Activated naive CD4-positive, alpha-beta T cell treated with anti-CD3 and anti-CD28 coated beads, Interleukin-2, amount 50 U/mL, for 24 hours (primary cell): ENCODE results near the gene BMF.

Source experiments
- H3K27ac Mint-ChIP-seq: one replicate; pipeline ENCODE4 v1.8.0; 2021; ENCODE audit warnings: mild to moderate bottlenecking, mixed read lengths
- H3K27me3 Mint-ChIP-seq: one replicate; pipeline ENCODE4 v1.8.0; 2021; ENCODE audit warnings: mixed read lengths
- H3K36me3 Mint-ChIP-seq: one replicate; pipeline ENCODE4 v1.8.0; 2021; ENCODE audit warnings: mixed read lengths
- H3K4me1 Mint-ChIP-seq: one replicate; pipeline ENCODE4 v1.8.0; 2021; ENCODE audit warnings: mixed read lengths
- H3K4me3 Mint-ChIP-seq: one replicate; pipeline ENCODE4 v1.8.0; 2021; ENCODE audit warnings: mild to moderate bottlenecking, mixed read lengths
- H3K9me3 Mint-ChIP-seq: one replicate; pipeline ENCODE4 v1.8.0; 2021; ENCODE audit warnings: mixed read lengths

BMF gene

DNA sequence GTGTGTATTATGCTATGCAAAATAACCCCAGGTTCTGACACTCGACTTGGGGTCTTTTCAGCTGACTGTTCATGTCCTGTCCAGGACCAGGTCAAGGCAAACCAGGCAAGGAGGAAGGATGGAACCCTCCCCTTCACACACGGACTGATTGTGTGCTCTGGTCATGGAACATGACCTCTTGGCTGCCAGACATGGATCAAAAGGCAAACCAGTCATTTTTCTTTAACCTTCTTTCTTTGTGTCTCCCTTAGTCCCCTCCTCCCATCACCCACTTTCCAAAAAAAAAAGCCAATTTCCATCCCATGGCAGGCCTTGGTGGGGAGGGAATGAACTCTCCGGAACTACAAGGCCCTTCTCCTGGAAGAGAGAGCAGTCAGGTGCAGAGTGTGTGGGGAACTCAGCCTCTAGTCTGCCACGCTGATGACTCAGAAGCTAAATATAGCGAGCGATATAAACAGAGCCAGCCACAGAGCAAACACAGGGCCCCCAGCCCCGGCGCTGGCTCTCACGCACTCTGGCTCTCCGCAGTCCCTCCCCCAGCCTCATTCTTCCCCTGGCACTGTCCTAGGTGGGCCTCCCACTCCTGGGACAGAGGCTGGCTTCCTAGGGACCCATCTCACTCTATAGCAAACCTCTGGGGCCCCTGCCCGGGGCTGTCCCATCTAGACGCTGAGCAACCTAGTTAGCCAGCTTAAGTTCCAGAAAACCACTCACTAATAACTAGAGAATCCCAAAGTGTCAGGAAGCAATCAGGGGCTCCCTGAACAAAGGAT is 10.0 kb downstream of the BMF start:
- Mint-ChIP-seq H3K4me3 (peak overlapping the region; percentile 87), H3K27me3 (no peaks in the 10 kb centered on the region), H3K27ac (peak overlapping the region; percentile 98), H3K4me1 (peaks cover 60% of the 10 kb centered on the region), H3K36me3 (peaks cover 2% of the 10 kb centered on the region), H3K9me3 (no peaks in the 10 kb centered on the region)

DNA sequence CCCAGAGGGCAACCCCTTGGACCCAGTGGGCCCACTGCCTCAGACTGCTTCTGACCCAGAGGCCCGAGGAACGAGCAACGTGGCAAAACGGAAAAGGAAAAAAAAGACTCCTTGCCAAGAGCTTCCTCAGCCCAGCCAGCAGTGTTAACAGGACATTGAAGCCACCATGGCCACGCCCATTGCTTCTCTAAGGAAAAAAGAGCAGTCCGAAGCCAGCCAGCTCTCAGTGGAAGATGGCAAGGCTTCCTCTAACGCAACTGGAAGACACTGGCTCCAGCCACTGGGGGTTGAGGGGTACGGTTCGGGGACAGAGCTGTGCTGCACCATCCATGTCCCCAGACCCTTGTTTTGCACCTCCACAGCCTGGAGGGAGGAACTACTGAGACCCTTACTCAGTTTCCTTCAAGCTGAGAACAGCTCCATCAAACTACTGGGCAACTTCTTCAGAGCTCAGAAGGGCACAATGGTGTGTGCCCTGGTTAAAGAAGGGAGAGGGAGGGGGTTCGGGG is 10.7 kb downstream of the BMF start:
- Mint-ChIP-seq H3K4me1 (peaks cover 60% of the 10 kb centered on the region), H3K36me3 (peaks cover 2% of the 10 kb centered on the region), H3K27ac (peak overlapping the region; percentile 98), H3K27me3 (no peaks in the 10 kb centered on the region), H3K9me3 (no peaks in the 10 kb centered on the region), H3K4me3 (peak overlapping the region; percentile 87)

DNA sequence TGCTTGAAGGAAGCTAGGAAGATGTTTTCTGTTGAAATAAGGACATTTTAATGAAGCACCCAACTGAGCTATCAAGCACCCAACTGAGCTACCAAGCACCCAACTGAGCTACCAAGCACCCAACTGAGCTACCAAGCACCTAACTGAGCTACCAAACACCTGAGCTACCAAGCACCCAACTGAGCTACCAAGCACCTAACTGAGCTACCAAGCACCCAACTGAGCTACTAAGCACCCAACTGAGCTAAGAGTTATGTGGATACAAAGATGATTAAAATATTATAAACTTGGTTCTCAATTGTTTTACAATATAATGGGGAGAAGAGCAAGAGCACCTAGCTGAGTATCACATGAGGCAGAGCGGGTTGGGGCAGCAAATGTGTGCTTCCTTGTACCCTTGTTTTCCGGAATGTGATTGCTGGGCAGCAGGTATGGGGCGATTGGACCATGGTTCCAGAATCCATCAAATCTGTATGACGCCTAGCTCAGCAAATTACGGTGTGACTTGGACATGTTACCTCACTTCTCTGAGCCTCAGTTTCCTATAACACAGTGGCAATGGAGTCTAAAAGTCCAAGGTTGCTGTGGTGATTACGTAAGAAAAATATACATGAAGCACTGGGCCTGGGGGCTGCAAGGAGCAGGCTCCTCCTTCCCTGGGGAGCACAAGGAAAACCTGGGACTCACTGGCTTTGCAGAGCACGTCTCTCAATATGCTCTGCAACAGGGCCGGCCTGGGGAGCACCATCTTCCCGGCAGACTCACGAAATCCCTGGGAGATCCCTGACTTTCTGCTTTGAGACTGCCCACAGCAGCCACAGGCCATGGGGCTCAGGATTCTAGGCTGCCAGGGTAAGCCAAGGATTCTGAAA is 11.3 kb downstream of the BMF start:
- Mint-ChIP-seq H3K4me3 (peak overlapping the region; percentile 26), H3K36me3 (peaks cover 2% of the 10 kb centered on the region), H3K27ac (peak overlapping the region; percentile 98), H3K27me3 (no peaks in the 10 kb centered on the region), H3K9me3 (no peaks in the 10 kb centered on the region), H3K4me1 (peaks cover 60% of the 10 kb centered on the region)

DNA sequence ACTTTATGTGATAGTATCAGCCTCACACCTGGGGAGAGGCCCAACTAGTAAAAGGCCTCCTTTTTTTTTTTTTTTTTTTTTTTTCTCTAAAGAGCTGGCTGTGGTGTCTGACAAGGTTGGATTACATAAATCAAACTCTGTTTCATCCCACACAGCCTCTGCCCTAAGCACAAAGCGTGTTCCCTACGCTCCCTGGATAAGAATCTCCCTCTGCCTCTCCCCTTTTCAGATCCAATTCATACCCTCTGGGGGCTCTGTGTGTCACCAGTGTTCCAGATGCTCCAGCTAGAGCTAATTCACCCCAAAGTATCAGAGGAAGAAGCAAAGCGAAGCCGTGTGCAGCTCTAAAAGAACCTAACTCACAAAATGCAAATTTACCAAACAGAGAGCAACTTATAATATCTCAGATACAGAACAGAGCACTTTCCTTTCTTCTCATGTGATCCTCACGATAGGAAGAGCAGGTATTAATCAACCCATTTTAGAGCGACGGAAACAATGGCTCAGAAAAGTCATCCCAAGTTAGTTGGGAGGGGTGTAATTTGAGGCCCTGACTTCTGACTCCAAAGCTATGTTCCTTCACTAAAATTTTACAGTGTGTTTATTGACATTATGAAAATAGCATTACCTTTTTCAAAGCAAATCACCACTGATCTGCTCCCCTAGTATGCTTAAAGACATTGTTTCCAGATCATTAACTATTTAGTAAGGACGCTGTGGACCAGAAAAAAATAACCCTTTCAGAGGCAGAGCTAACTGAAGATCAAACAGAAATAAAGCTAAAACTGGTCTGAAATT is 12.4 kb downstream of the BMF start:
- peaks cover 54% of the 10 kb centered on the region for H3K4me1 Mint-ChIP-seq
- peaks cover 2% of the 10 kb centered on the region for H3K36me3 Mint-ChIP-seq
- H3K4me3 Mint-ChIP-seq = peak overlapping the region; percentile 75
- peak overlapping the region; percentile 98 for H3K27ac Mint-ChIP-seq
- H3K9me3 Mint-ChIP-seq = no peaks in the 10 kb centered on the region
- no peaks in the 10 kb centered on the region for H3K27me3 Mint-ChIP-seq

DNA sequence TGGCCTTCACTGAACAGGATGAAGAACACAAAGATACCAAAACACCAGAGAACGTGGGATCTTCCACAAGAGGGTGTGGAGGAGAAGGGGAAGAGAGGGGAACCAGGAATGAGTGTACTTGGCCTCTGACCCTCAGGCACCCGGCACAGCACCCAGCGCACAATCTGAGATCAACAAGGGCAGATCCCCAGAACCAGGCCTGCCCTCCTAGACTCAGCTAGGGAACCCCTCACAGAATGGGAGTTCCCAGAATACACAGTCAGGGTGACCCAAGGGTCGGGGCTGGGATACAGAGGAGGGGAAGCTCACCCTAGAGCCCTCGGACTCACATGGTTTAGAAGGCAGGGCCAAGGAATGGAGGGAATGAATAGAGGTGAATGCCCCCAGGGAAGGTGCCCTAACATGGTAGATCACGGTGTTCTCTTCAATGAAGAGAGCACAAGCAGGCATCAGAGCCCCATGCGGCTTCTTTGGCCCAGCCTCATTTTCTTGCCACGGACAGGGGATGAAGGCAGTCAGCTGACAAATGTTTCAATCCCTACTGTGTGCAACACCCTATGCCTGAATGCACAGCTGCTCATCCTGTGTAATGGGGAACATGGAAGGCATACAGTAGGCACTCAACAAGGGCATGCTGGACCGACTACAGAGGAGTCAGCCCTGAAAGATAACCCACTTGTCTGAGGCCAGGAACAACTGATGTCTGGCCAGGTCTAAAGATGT is 13.1 kb downstream of the BMF start:
- Mint-ChIP-seq H3K4me1 (peaks cover 47% of the 10 kb centered on the region), H3K4me3 (no peak overlapping the region), H3K9me3 (no peaks in the 10 kb centered on the region), H3K36me3 (peaks cover 2% of the 10 kb centered on the region), H3K27ac (peak overlapping the region; percentile 89), H3K27me3 (no peaks in the 10 kb centered on the region)

DNA sequence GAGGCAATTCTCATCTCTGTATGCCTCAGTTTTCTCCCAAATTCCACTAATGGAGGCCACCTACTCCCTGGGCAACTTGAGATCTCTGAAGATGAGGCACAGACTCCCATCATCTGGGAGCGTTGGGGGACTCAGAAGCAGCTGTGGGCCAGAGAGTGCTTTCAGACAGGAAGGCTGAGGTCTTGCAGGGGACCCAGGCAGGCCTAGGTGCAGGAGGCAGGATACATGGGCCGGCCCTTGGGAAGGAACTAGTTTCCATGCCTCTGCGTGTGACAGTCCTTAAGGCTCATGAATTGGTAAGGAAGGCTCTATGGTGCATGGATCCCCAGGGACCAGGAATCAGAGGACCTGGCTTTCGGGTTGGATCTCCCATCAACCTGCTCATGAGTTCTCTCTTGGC is 14.5 kb downstream of the BMF start:
- no peaks in the 10 kb centered on the region for H3K9me3 Mint-ChIP-seq
- no peaks in the 10 kb centered on the region for H3K27me3 Mint-ChIP-seq
- no peak overlapping the region for H3K4me3 Mint-ChIP-seq
- peaks cover 36% of the 10 kb centered on the region for H3K4me1 Mint-ChIP-seq
- no peak overlapping the region for H3K27ac Mint-ChIP-seq
- H3K36me3 Mint-ChIP-seq = peaks cover 2% of the 10 kb centered on the region

DNA sequence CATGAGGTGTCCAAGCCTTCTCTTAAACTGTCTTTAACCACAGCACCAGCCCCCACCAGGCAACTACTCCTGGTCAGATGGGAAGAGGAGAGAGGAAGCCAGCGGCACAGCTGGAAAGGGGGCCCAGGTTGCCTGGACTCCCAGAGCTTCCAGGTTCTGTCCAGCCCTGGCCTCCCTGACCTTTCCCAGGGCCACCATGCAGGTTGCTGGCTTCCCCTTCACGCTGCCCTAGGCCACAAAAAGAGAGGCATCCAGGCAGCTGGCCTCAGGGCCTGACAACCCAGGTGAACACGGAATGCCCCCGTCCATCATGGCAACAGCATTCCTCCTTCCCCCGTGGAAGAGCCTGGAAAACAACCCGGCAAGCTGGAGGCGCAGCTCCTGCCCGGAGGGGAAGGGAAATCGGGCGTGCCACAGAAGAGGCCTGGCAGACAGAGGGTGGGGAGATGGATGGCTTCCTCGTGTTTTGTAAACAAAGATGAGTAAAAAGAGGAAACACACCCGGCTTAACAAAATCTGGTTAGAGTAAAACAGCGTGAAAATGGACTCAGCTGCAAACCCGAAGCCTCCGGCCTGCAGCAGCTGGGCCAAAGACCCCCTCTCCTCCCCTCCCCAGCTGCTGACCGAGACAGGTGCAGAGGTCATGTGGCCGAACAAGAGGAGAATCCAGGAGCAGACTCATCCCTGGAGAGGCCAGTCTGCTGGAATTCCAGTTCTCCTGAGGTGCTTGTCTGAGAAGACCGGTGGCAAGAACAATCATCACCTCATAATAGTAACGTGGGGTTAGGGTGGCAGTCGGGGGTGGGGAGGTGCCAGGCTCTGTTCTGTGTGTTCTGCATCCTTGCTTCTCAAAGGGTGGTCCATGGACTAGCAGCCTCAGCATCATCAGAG is 15.5 kb downstream of the BMF start:
- no peak overlapping the region for H3K4me3 Mint-ChIP-seq
- peaks cover 27% of the 10 kb centered on the region for H3K4me1 Mint-ChIP-seq
- no peaks in the 10 kb centered on the region for H3K27me3 Mint-ChIP-seq
- peaks cover 2% of the 10 kb centered on the region for H3K36me3 Mint-ChIP-seq
- H3K27ac Mint-ChIP-seq = no peak overlapping the region
- no peaks in the 10 kb centered on the region for H3K9me3 Mint-ChIP-seq

DNA sequence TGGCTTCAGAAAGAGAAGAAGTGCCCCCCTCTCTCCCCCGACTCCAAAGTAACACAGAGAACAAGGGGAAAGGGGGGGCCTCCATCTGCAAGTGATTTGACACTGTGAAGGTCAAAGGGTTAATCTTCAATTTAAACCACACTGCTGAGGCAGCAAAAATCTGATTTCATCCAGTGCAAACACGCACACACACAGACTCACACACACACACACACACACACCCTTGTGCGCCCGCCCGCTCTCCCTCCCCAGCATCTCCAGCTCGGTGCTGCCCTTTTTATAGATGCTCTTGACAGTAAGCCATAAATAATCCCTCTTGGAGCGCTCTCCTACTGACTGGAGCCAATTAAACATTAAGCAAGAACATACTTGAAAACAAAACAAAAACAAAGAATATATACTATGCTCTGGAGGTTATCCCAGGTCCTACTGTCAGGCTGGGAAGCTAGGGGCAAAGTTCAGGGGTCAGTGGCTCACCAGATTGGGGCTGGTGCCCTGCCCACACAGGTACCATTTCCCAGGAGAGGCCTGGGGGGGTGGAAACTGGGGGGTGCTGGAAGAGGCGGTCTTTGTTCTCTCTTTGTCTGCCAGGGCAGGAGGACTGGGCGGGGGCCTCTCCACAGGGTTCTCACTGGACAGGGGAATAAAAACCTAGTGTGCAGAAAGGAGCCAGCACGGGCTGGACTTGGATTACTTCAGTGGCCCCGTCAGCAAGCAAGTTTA is 16.3 kb downstream of the BMF start:
- Mint-ChIP-seq H3K27ac (peak overlapping the region; percentile 17), H3K27me3 (no peaks in the 10 kb centered on the region), H3K9me3 (no peaks in the 10 kb centered on the region), H3K36me3 (peaks cover 2% of the 10 kb centered on the region), H3K4me3 (no peak overlapping the region), H3K4me1 (peaks cover 26% of the 10 kb centered on the region)

DNA sequence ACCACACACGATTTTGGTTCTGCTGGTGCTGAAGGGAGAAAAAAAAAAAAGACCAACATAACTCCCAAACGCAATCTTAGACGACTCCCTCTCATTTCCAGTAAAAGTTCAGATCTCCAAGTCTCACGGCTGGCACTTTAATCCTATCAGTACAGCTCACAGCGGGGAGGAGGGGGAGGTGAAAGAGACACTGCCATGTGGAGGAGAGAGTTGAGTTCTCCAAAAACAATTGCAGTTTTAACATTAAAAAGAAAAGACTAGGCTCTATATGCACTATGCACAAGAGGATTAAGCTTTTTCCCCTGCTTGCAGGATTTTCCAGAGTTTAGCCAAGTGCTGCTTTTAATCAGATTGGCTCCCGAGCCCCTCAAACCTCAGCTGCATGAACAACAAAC is 16.8 kb downstream of the BMF start:
- Mint-ChIP-seq H3K4me1 (peaks cover 21% of the 10 kb centered on the region), H3K27ac (no peak overlapping the region), H3K27me3 (no peaks in the 10 kb centered on the region), H3K9me3 (no peaks in the 10 kb centered on the region), H3K4me3 (no peak overlapping the region), H3K36me3 (peaks cover 2% of the 10 kb centered on the region)

DNA sequence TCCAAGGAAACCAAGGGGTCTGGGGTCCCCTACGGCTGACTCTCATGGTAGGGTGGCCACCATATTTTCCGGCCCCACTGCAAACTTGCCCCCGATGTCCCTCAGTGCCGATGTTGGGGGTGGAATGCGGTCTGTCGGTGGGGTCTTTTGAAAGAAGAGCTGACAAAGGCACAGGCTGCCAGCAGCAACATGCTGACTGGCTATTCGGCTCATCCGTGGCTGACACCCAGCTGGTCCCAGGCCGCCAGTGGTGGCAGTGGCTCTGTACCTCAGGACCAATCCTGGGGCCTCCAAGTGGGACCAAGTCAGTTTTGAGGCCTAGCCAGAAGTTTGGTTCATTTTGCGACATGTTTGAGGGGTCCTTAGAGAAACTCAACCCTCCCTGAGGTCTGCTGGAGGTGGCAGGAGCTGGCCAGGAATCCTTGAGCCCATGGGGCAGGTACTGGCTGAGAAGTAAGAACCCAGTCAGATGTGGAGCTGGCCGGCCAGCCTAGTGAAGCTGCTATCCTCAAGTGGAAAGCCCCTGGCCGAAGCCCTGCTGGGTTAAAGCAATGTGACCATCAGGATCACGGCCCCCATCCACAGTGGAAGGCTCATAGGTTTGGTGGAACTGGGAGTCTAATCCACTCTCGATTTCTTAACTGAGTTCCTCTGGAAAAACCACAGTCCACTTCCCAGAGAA is 17.8 kb downstream of the BMF start:
- H3K36me3 Mint-ChIP-seq = no peaks in the 10 kb centered on the region
- peaks cover 12% of the 10 kb centered on the region for H3K4me1 Mint-ChIP-seq
- no peak overlapping the region for H3K27ac Mint-ChIP-seq
- no peak overlapping the region for H3K4me3 Mint-ChIP-seq
- no peaks in the 10 kb centered on the region for H3K27me3 Mint-ChIP-seq
- H3K9me3 Mint-ChIP-seq = no peaks in the 10 kb centered on the region

DNA sequence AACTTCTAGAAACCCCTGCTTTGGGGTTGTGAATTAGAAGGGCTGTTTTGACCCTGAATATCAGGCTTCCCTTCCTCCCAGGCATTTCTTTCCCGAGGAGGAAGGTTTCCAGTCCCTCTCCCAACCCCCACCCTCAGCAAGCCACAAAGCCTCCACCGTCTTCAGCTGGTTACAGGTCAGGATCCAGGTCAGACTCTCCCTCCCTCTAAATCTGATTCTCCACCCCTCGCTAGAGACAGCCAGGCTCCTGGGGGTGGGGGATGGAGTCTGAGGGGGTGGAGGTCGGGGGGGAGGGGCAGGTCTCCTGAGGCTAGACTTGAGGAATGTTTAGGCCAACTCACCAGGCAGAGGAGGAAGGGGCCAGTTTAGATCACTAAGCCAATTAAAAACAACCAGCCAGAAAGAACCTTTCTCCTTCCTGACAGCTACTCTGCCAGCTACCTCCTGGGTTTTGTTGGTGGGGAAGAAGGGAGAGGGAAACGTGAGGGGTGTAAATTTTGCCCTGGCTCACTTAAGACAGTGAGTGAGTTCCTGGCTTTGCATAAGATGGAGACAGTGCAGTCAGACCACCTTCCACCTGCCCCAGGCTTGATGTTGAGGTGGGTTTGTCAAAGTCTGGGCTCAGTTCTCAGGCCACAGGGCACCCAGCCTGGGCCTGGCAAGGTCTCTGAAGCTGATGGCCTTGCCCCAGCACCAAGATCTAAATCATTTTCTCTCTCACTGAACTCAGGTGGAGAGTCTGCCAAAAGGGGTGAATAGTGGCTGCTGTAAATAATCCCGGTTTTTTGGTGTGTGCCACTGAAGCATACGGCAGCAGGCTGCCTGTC is 19.5 kb downstream of the BMF start:
- Mint-ChIP-seq H3K27me3 (peaks cover 2% of the 10 kb centered on the region), H3K36me3 (no peaks in the 10 kb centered on the region), H3K4me3 (no peak overlapping the region), H3K4me1 (no peaks in the 10 kb centered on the region), H3K9me3 (no peaks in the 10 kb centered on the region), H3K27ac (no peak overlapping the region)

DNA sequence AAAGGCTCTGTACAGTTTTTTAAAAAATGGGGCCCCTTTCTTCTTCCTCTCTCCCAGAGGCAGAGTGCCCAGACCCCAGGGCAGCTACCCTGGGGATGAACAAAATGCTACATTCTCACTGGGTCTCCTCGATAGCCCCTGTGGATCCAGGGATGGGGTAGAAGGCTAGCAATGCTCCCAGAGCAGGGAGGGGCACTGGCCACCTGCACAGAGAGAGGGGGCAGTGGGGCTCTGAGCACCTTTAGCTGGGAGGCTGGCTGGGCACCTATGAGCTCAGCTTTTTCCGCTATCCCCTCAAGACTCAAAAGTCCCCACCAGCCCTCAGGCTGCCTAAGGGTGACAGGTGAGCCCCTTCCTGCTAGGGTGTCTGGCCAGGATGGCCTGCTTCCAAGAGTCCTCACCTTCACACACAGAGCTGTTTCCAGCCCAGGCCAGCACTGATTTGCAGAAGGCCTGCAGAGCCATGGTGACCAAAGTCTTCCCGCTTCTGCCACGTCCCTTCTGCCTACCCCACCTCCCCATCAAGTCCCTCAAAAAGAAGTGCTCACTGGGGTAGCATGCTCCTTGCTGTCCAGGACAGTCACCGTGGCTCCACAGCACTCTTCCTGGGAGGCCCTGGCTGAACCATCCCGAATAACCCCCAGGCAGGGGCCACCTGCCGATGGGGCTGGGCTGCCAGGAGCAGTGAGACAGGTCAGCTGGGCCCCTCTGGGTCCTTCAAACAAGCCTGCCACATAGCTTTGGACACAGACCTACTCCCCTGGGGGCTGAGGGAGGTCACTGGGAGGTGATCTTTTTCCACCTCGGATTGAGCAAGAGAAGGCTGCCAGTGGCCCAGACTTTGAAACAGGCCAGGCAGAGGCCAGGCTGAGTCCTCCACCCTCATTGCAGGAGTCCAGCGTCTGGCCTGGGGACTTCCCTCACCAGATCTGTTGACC is 20.4 kb downstream of the BMF start:
- Mint-ChIP-seq H3K36me3 (no peaks in the 10 kb centered on the region), H3K4me3 (no peak overlapping the region), H3K27ac (no peak overlapping the region), H3K27me3 (peaks cover 5% of the 10 kb centered on the region), H3K9me3 (no peaks in the 10 kb centered on the region), H3K4me1 (peaks cover 4% of the 10 kb centered on the region)
